ENCODE results near the gene SLC16A1.

DNA sequence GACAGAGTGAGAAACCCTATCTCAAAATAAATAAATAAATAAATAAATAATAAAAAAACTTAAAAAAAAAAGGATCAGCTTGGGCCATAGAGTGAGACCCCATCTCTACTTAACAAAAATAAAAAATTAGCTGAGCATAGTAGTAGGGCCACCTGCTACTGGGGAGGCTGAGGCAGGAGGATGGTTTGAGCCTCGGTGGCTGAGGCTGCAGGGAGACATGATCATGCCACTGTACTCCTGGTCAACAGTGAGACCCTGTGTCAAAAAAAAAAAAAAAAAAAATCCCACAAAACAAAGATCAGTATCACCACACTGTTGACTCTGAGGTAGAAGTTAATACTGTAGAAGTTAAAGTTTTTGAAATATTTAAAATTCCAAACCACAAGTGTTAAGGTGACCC, 29.1 kb downstream of the SLC16A1 start:
- no peak for TF ChIP-seq EZH2phosphoT487 (IDR thresholded peaks at IDR 0.05; ENCODE audit: insufficient read depth, low read depth)
- no peak for TF ChIP-seq EZH2 (IDR thresholded peaks at IDR 0.05; ENCODE audit: insufficient read depth, poor library complexity, severe bottlenecking)

Measured in GM23248 (cell line).